ENCODE measurements around the gene LCN15. TPM values are rescaled to one million over a fixed set of nuclear protein-coding genes. Genes with fewer than 3 reads are reported as not detected.
"Not testable (repeated sequence)": the region's sequence is repeated elsewhere in the genome, so short reads cannot be mapped to it uniquely, and the experiment has no call there.

The LCN15 gene
- total RNA-seq, 1 experiment from 2014 or later, result not detected

DNA sequence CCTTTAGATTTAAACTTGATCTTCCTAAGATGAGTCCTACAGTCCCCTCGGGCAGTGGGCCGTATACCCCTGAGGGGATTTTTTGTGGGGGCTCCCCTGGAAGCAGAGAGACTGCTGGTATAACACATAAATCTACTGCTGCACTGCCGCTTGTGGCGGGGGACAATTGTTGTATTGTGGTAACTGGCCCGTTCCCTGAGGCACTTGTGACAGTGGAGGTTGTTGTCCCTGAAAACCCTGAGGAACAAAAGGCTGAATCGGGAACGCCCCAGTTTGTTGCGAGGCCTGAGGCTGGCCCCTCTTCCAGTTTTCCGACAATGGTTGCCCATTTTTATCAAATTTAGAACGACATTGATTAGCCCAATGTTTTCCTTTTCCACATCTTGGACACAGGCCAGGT is 22.1 kb upstream of the LCN15 start:
- CTCF ChIA-PET, result no interaction called here
- Histone ChIP-seq H3K9me2 (replicated peaks; ENCODE audit: low read length) (no peaks in the 10 kb centered on the region), H3K9me3 (ENCODE audit: low read length) (no peaks in the 10 kb centered on the region), H3K79me2 (ENCODE audit: low read length) (0 out of 2 replicates have a peak, but pooled peaks cover 2% of the 10 kb centered on the region), H3K27me3 (ENCODE audit: low read length) (no peaks in the 10 kb centered on the region), H2AFZ (ENCODE audit: low read length) (no peak overlapping the region), H3K27ac (ENCODE audit: low read length) (no peak overlapping the region), H3K36me3 (ENCODE audit: low read depth, low read length) (no peaks in the 10 kb centered on the region), H3K9ac (ENCODE audit: low read length) (no peak overlapping the region), H3K4me3 (ENCODE audit: low read length) (no peak overlapping the region), H3K4me1 (ENCODE audit: insufficient read depth, low read length) (peaks cover 13% of the 10 kb centered on the region), H4K20me1 (ENCODE audit: low read length) (no peaks in the 10 kb centered on the region), H3F3A (ENCODE audit: low read length, unreplicated experiment) (no peaks in the 10 kb centered on the region), H3K4me2 (ENCODE audit: low read length) (no peak overlapping the region)
- intact Hi-C loops (cut with micrococcal nuclease), result loop anchor here (5.0 kb wide), 1 partner anchor 251 kb away; no protein-coding TSS in a partner anchor
- BruUV-seq (replicated peaks), result no TSS peak
- TF ChIP-seq, protein P1, sequence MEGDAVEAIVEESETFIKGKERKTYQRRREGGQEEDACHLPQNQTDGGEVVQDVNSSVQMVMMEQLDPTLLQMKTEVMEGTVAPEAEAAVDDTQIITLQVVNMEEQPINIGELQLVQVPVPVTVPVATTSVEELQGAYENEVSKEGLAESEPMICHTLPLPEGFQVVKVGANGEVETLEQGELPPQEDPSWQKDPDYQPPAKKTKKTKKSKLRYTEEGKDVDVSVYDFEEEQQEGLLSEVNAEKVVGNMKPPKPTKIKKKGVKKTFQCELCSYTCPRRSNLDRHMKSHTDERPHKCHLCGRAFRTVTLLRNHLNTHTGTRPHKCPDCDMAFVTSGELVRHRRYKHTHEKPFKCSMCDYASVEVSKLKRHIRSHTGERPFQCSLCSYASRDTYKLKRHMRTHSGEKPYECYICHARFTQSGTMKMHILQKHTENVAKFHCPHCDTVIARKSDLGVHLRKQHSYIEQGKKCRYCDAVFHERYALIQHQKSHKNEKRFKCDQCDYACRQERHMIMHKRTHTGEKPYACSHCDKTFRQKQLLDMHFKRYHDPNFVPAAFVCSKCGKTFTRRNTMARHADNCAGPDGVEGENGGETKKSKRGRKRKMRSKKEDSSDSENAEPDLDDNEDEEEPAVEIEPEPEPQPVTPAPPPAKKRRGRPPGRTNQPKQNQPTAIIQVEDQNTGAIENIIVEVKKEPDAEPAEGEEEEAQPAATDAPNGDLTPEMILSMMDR (conservative IDR thresholded peaks at IDR 0.05; ENCODE audit: low read depth, low read length), result no peak
- no peak for TF ChIP-seq EZH2phosphoT487 (IDR thresholded peaks at IDR 0.05; ENCODE audit: borderline replicate concordance, low read length)
- no peak for TF ChIP-seq EZH2 (IDR thresholded peaks at IDR 0.05; ENCODE audit: low read length, unreplicated experiment)
- POLR2A ChIA-PET (ENCODE audit: unreplicated experiment), result interaction anchor here (0.7 kb wide), 1 partner anchor 262 kb away, joined by 6 read pairs; no protein-coding TSS in a partner anchor
- ATAC-seq (no peak), DNase-seq (no peak)

DNA sequence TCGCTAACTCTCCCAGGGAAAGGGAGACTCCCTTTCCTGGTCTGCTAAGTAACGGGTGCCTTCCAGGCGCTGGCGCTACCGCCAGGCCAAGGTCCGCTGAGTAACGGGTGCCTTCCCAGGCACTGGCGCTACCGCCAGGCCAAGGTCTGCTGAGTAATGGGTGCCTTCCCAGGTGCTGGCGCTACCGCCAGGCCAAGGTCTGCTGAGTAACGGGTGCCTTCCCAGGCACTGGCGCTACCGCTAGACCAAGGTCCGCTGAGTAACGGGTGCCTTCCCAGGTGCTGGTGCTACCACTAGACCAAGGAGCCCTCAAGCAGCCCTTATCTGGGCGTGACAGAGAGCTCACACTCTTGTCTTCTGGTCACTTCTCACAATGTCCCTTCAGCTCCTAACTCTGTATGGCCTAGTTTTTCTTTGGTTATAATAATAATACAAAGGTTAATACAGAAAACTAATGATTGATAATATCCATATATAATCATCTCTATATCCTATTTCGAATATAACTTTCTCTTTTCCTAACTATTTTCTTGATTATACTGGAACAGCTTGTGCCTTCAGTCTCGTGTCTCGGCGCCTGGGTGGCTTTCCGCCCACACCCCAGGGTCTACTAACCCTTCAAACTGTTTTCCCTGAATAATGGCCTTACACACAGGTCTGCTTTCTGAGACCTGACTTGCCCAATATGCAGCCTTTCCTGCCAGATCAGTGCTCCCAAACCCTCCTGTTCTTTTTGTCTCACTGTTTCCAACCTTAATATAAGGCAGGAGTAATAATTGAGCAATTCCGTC is 21.4 kb upstream of the LCN15 start:
- DNase-seq; H4K20me1 ChIP-seq (ENCODE audit: low read length); H2AFZ ChIP-seq (ENCODE audit: low read length); H3K9me3 ChIP-seq (ENCODE audit: low read length); H3K79me2 ChIP-seq (ENCODE audit: low read length); CTCF ChIA-PET; H3K9me2 ChIP-seq (replicated peaks; ENCODE audit: low read length); H3K36me3 ChIP-seq (ENCODE audit: low read depth, low read length); H3K27me3 ChIP-seq (ENCODE audit: low read length); H3K4me1 ChIP-seq (ENCODE audit: insufficient read depth, low read length); BruUV-seq (replicated peaks); ATAC-seq; H3F3A ChIP-seq (ENCODE audit: low read length, unreplicated experiment); H3K9ac ChIP-seq (ENCODE audit: low read length); H3K4me3 ChIP-seq (ENCODE audit: low read length); H3K27ac ChIP-seq (ENCODE audit: low read length); H3K4me2 ChIP-seq (ENCODE audit: low read length): not testable (repeated sequence)
- intact Hi-C loops (cut with micrococcal nuclease), result loop anchor here (2.0 to 5.0 kb wide), 2 partner anchors 19 to 252 kb away; no protein-coding TSS in a partner anchor
- POLR2A ChIA-PET (ENCODE audit: unreplicated experiment), result interaction anchor here (0.7 kb wide), 1 partner anchor 263 kb away, joined by 6 read pairs; no protein-coding TSS in a partner anchor

DNA sequence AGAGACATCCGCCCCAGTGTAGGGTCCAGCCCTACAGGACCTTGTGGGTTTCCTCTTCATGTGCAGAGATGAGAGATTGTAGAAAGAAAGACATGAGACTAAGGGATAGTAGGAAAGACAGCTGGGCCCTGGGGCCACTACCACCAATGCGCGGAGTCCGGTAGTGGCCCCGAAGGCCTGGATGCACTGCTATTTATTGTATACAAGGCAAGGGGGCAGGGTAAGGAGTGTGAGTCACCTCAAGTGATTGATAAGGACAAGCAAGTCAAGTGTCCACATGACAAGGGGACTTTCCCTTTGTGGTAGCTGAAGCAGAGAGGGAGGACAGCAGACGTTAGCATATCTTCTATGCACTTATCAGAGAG is 20.7 kb upstream of the LCN15 start:
- Histone ChIP-seq H3K27me3 (ENCODE audit: low read length) (no peaks in the 10 kb centered on the region), H3K4me1 (ENCODE audit: insufficient read depth, low read length) (peaks cover 4% of the 10 kb centered on the region; the same call in 1 of the 2 replicates), H3K4me3 (ENCODE audit: low read length) (no peak overlapping the region), H3F3A (ENCODE audit: low read length, unreplicated experiment) (no peaks in the 10 kb centered on the region), H2AFZ (ENCODE audit: low read length) (no peak overlapping the region), H3K9me3 (ENCODE audit: low read length) (no peaks in the 10 kb centered on the region), H4K20me1 (ENCODE audit: low read length) (no peaks in the 10 kb centered on the region), H3K79me2 (ENCODE audit: low read length) (no peaks in the 10 kb centered on the region), H3K9me2 (replicated peaks; ENCODE audit: low read length) (no peaks in the 10 kb centered on the region), H3K9ac (ENCODE audit: low read length) (no peak overlapping the region), H3K36me3 (ENCODE audit: low read depth, low read length) (no peaks in the 10 kb centered on the region), H3K4me2 (ENCODE audit: low read length) (no peak overlapping the region), H3K27ac (ENCODE audit: low read length) (no peak overlapping the region)
- DNase-seq (no peak), ATAC-seq (no peak)
- ChIA-PET POLR2A (ENCODE audit: unreplicated experiment) (no interaction called here), CTCF (no interaction called here)
- intact Hi-C loops (cut with micrococcal nuclease), result loop anchor here (2.0 to 5.0 kb wide), 2 partner anchors 18 to 252 kb away; no protein-coding TSS in a partner anchor
- BruUV-seq (replicated peaks), result no TSS peak
- TF ChIP-seq, protein P1 (conservative IDR thresholded peaks at IDR 0.05; ENCODE audit: low read depth, low read length), result no peak
- TF ChIP-seq EZH2phosphoT487 (IDR thresholded peaks at IDR 0.05; ENCODE audit: borderline replicate concordance, low read length), result no peak
- no peak for TF ChIP-seq EZH2 (IDR thresholded peaks at IDR 0.05; ENCODE audit: low read length, unreplicated experiment)

Data from PC-3 (cell line).